Stimulated activated CD8-positive, alpha-beta memory T cell treated with anti-CD3 and anti-CD28 coated beads, Interleukin-2, amount 100 ng/mL, for 48 hours (primary cell): Measurements from ENCODE around the gene ATP2B2.

Source experiments
- DNase-seq, 2 donors: peaks; one replicate each; pipeline ENCODE4 v3.0.0-alpha.2; 2020; ENCODE audit warnings: low read depth in 2 of 2

The ATP2B2 gene

GRCh38 chr3:10432156-10432845 is 73.1 kb downstream of the ATP2B2 start:
- no peak for DNase-seq

DNA sequence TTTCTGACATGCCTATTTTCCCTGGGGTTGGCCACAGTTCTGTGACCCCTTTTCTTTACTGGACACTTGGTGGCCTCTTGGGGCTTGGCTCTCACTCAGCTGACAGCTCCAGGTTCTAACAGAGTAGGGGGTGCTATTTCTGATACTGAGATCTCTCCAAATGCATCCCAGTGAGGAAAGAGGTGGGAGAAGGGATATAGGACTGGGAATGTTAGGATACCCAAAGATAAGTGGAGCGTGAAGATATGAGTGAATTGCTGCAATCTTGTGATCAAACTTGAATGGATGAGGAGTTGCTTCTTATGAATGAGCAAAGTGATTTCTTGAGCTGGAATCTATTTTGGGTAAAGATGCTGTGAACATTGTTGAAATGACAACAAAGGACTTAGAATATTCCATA is 74.6 kb downstream of the ATP2B2 start:
- DNase-seq: no peak

DNA sequence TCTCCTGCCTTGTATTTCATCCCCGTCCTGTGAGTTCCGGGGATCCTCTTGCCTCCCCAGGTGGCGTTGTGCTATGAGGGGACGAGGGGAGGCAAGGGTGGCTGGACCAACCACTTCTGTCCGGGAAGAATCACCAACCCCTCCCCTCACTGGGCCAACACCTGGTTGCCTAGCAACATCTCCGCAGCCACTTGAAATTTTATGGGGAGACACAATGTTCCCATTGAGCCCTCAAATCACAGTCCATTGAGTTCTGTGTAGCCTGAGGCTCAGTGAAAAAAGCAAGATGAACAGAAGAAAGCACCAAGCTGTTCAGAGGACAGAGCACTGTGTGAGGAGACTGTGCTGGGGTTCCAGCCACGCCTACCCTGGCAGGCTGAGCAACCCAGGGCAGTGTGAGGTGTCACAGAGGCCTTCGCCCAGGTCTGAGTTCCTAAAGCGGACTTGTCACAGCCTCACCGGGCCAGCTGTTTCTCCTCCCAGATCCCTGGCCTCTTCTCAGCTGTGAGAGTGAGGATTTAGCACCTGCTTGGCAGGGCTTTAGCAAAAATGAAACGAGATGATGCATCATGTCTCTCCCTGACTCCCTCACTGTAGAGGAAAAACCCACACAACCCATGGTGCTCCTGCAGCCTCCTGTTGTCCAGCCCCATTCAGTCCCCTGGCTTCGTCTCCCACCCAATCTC is 76.8 kb downstream of the ATP2B2 start:
- DNase-seq: no peak

DNA sequence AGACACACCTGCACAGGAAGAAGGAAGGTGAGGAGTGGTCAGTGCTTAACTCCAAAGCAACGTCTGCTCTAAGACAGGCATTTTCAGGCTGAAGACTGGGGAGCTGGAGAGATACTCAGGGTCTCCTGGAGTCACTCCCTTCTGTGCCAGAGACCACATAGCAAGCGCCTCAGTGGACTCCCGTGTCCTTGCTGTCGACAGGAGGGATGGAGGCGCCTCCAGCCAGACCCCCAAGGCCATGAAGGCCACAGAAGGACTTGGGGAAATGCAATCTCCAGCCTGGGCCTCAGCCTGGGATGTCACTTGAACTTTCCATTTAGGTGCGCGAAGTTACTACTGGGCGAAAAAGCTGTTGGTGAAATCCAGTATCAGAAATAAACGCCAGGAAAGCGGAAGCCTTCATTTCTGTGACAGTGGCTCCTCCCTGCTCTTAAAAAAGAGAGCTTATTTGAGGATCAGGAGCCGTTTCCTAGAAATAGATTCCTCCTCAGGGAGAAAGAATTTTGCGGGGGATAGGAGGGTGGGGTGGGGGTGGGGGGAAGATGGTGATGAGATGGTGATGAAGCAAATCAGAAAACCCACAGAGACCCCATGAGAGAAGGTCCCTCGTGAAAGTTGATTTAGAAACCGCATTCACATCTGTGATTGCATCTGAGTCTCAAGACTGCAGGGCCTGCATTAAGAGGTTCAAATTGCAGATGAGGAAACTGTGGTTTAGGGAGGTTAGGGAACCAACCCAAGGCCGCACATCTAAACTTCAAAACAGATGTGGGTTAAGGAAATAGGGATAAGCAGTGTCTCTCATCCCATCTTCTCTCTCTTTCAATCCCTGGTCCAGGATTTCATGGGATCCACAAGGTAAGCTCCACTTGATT is 78.8 kb downstream of the ATP2B2 start:
- DNase-seq: no peak

DNA sequence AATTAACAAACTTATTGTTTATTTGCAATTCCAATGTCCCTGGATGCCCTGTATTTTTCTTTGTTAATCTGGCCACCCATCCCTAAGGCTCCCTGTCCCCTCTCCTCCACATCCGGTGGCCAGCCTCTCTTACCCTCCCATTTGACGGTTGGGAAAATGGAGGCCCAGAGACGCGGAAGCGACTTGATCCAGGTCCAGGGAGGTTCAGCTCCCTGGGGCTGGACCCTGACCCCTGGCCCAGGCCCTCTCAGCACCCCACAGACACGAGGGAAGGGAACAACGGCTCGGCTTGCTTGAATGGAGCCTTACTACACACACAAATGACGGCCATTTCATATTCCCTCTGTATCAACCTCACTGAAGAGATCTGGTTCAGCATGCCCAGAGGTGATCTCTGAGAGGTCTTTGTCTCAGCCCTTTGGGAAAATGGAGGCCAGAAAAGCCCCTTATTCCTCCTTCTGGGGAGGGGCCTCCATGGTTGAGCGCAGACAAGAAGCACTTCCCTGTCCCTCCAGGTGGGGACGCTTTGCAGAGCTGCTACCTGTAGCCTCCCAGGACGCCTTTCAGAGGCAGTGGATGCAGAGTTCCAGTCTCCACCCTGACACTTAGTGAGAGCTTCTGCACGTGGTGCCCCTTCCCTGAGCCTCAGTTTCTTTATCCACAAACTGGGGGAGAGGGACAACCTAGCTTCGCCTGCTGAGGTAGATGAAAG is 82.1 kb downstream of the ATP2B2 start:
- DNase-seq: no peak

DNA sequence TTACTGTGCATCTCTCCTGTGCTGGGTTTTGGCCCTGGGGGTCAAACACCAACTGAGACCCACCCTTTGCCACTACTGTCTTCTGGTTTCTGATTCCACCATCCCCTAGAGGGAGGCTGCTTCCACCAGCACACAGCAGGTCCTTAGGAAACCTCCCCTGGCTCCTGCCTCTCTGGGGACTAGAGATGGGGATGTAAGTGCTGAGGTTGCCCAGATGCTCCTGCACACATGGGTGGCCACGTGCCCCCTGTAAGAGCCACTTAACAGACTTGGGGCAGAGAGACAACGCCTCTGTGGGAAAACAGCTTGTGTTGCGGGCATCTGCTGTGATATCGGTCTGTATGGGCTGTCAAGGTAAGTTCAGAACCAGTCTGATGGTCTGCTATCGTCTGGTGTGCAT is 83.4 kb downstream of the ATP2B2 start:
- no peak for DNase-seq

DNA sequence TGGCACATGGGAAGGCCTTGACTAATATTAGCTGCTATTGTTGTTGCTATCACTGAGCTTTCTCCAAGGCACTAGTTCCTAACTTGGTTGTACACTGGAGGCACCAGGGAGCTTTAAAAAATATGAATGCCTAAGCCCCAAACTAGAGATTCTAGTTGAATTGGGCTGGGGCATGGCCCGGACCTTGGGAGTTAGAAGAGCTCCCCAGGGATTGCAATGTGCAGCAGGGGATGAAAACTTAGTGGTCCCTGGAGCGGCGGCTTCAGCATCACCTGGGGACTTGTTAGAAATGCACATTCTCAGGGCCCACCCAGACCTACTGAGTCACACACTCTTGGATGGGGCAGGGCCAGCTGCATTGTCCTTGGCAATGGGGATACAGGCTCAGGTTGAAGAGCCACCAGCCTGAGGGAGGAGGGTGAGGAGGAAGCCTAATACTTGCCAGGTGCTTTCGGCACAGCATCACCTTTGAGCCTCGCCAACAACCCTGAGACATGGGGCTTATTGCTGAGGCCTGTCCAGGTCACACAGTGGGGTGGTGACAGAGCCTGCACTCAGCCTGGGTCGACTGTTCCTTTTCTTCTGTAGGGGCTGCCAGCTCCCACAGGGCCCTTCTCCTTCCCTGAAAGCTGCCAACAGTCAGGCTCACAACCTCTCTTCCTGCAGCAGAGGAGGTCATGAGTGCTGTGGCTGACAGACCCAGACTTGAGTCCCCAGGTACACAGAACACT is 84.5 kb downstream of the ATP2B2 start:
- DNase-seq: no peak

DNA sequence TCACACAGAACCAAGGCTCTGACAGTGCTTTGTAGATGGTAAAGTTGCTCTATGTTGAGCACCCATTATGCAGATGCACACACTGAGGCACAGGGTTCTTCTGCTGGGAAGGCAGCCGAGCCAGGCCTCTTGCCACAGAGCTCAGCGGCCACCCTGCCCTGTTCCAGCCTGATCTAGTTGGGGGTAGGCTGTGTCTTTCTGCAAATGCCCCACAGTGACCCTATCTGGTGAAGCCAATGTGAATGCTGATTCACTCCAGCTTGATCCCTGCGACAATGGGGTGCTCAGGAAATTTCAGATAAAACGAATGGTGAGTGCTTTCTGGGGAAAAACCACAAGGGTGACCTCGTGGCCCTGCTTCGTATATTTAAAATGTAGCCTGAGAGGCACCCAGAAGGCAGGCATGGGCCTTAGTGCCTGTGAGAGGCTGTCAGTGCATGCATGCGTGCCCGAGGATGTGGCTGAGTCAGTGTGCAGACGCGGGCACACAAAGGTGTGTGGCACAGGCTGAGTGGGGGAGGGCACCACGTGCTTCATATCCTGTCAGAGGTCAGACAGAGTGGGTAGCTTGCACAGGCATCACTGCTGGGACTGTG is 85.7 kb downstream of the ATP2B2 start:
- no peak for DNase-seq

- DNase-seq: no peak
These were observed 87.5 kb downstream of the ATP2B2 start for GRCh38 chr3:10417847-10418246.

DNA sequence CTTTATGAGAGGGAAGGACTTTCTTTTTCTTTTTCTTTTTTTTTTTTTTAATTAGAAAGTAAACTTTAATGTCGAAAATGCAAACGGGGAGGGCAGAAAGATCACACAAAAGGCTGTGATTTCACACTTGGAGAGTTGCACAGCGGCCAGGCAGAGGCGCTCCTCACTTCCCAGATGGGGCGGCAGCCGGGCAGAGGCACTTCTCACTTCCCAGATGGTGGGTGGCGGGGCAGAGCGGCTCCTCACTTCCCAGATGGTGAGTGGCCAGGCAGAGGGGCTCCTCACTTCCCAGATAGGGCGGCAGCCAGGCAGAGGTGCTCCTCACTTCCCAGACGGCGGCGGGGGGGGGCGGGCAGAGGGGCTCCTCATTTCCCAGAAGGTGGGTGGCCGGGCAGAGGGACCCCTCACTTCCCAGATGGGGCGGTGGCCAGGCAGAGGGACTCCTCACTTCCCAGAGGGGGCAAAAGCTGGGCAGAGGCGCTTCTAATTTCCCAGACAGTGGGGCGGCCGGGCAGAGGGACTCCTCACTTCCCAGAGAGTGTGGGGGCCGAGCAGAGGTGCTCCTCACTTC is 88.6 kb downstream of the ATP2B2 start:
- DNase-seq: no peak

GRCh38 chr3:10413041-10413440 is 92.3 kb downstream of the ATP2B2 start:
- no peak for DNase-seq

DNA sequence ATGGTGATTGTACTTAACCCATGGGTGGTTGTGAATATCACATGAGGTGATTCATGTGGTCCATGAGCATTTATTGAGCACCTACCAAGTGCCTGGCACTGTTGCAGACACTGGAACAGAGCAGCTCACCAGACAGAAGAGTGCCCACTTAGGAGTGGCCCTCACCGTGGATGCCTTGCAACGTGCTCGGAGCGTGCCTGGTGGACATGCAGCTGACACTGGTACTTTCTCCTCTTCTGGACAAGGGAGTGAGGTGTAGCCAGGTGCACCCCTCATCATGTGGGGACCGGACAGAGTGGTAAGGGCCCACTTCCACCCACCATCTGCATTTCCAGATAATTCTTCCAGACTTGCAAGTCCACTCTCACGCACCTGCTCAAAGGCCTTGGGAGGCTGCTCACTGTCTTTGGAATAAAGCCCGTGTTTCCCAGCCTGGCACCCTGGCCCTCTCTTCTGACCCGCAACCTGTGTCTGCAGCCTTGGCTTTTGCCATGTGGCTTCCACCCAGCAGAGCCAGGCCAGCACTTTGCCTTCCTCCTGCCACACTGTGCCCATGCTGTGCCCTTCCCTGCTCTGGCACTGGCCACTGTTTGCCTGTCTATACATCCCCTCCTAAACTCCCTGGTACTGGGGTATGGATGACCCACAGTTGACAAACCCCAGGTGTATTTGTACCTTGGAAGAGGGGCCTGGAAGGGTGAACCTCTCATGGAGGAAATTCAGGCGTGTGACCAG is 93.6 kb downstream of the ATP2B2 start:
- DNase-seq: no peak

DNA sequence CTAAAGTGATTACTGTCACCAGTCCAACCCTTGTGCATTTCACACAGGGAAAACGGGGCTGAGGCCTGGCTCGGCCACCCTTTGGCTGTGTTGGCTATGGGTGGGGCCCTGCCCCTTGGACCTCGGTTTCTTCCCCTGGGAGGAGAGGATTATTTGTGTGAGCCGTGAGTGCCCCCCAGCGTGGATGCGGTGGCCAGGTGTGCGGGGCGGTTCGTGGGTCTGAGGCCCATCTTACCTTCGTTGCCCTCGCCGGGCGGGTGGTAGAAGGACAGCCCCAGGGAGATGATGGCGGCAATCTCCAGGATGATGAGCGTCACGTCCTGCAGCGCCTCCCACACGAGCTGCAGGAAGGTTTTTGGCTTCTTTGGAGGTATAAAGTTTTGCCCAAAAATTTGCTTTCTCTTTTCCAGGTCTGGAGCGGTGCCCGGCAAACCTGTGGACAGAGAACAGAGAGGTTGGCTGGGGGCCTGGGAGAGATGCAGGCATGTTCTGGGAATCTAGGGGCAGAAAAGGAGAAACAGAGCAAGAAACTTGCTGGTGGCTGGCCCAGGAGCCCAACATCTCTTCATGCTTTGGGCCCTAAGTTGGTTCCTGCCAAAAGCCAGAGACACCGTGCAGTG is 94.9 kb downstream of the ATP2B2 start:
- no peak for DNase-seq

DNA sequence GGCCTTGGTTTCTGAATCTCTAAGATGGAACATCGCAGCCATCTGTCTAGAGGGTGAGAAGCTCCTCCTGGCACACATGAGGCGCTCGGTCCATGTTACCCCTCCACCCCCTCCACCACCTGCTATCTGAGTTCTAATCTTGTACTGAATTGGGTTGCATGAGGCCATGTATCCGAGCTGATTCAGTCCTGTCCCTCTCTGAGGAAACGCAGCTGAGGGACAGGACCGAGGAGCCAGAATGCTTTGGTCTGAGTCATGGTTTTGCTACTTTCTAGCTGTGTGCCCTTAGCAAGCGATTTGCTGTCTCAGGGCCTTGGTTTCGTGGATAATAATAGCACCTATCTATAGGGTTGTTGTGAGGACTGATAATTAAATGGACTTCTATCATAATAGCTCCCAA is 96.7 kb downstream of the ATP2B2 start:
- no peak for DNase-seq

DNA sequence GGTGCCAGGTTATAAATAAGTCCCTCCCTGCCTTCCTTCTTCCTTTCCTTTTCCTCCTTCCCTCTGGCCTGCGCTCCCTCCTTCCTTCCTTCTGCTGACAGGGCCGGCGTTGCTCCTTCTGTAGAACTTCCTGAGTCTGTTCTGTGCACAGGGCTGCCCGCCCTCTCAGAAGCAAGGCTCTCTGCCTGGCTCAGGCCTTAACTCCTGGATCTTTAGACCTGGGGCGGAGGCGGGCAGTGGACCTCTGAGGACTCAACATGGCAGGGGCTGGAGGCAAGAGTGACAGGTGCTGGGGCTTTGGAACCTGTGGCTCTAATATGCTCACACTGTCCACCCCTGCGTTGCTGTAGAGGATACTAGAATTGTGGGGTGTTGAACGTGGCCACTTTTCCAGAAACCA is 98.0 kb downstream of the ATP2B2 start:
- no peak for DNase-seq

- DNase-seq: no peak
These were observed 99.0 kb downstream of the ATP2B2 start for GRCh38 chr3:10406414-10406813.

DNA sequence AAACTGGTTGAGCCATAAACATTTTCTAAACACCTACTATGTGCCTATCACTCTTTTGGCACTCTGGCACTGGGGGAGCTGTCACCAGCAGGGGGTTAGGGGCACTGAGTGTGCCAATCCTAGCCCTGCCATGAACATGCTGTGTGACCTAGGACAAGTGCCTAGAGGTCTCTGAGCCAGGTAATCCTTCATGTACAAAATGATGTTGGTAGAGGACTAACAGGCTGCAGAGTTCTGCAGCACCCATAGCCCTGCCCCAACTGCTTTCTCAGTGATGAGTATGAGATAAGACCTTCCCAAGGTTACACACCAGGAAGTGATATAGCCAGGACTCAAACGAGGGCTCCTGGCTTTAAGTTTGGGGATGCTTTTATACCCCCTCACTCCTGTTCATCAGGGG is 99.6 kb downstream of the ATP2B2 start:
- DNase-seq: no peak

- no peak for DNase-seq
These were observed 100.5 kb downstream of the ATP2B2 start for GRCh38 chr3:10404876-10405275.

- no peak for DNase-seq
These were observed 101.0 kb downstream of the ATP2B2 start for GRCh38 chr3:10404377-10404776.
